ENCODE results near the gene TBC1D2B. TPM values are rescaled to one million over a fixed set of nuclear protein-coding genes. Genes with fewer than 3 reads are reported as not detected.
"Not testable (repeated sequence)": the region's sequence is repeated elsewhere in the genome, so short reads cannot be mapped to it uniquely, and the experiment has no call there.

The TBC1D2B gene
- total and polyA plus RNA-seq, 11 donors, result 5.1 to 45.2 (median 10.1) TPM

- 3 to 7% (median 4%) methylated on average over 4 of the region's 4 CpGs for WGBS, 4 donors
- DNase-seq, result peak in 1 of 5 donors; percentile 55
- Histone ChIP-seq H3K27ac (no peak overlapping the region), H3K36me3 (no peaks in the 10 kb centered on the region), H3K4me3 (no peak overlapping the region), H3K27me3 (no peaks in the 10 kb centered on the region), H3K9me3 (peaks cover 0 to 7% (median 0%) of the 10 kb centered on the region in 12 donors), H3K4me1 (peaks cover 0 to 4% (median 0%) of the 10 kb centered on the region in 12 donors)
- TF ChIP-seq, protein P1, sequence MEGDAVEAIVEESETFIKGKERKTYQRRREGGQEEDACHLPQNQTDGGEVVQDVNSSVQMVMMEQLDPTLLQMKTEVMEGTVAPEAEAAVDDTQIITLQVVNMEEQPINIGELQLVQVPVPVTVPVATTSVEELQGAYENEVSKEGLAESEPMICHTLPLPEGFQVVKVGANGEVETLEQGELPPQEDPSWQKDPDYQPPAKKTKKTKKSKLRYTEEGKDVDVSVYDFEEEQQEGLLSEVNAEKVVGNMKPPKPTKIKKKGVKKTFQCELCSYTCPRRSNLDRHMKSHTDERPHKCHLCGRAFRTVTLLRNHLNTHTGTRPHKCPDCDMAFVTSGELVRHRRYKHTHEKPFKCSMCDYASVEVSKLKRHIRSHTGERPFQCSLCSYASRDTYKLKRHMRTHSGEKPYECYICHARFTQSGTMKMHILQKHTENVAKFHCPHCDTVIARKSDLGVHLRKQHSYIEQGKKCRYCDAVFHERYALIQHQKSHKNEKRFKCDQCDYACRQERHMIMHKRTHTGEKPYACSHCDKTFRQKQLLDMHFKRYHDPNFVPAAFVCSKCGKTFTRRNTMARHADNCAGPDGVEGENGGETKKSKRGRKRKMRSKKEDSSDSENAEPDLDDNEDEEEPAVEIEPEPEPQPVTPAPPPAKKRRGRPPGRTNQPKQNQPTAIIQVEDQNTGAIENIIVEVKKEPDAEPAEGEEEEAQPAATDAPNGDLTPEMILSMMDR (IDR thresholded peaks at IDR 0.05), result peak; percentile 74 to 91 (median 86)
- TF ChIP-seq POLR2A (IDR thresholded peaks at IDR 0.05), result no peak
- intact Hi-C loops (cut with DNase I), result loop anchor here in 9 of 10 donors (1.0 to 10.0 kb wide), 7 partner anchors 36 to 458 kb away; no protein-coding TSS in a partner anchor
- ATAC-seq, result peak; percentile 63 to 85 (median 73)
Measured at GRCh38 chr15:77966540-77967234, 110.8 kb downstream of the TBC1D2B start.

DNA sequence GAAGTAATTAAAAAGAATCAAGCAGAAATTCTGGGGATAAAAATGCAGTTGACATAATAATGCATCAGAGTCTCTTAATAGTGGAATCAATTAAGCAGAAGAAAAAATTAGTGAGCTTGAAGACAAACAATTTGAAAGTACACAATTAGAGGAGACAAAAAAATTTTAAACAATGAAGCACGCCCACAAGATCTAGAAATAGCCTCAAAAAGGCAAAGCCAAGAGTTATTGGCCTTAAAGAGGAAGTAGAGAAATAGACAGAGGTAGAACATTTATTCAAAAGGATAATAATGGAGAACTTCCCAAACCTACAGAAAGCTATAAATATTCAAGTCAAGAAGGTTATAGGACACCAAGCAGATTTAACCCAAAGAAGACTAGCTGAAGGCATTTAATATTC is 113.3 kb downstream of the TBC1D2B start:
- DNase-seq (no peak), ATAC-seq (no peak)
- Histone ChIP-seq H3K9me3 (peaks cover 0 to 7% (median 0%) of the 10 kb centered on the region in 12 donors), H3K4me1 (peaks cover 0 to 5% (median 2%) of the 10 kb centered on the region in 12 donors), H3K27ac (no peak overlapping the region), H3K27me3 (no peaks in the 10 kb centered on the region), H3K36me3 (no peaks in the 10 kb centered on the region), H3K4me3 (no peak overlapping the region)
- 67 to 78% (median 73%) methylated on average over 1 of the region's 1 CpG for WGBS, 4 donors
- TF ChIP-seq, protein P1 (IDR thresholded peaks at IDR 0.05), result no peak
- TF ChIP-seq POLR2A (IDR thresholded peaks at IDR 0.05), result no peak
- intact Hi-C loops (cut with DNase I), result loop anchor here in 8 of 10 donors (2.0 to 10.0 kb wide), 6 partner anchors 33 to 461 kb away; no protein-coding TSS in a partner anchor

DNA sequence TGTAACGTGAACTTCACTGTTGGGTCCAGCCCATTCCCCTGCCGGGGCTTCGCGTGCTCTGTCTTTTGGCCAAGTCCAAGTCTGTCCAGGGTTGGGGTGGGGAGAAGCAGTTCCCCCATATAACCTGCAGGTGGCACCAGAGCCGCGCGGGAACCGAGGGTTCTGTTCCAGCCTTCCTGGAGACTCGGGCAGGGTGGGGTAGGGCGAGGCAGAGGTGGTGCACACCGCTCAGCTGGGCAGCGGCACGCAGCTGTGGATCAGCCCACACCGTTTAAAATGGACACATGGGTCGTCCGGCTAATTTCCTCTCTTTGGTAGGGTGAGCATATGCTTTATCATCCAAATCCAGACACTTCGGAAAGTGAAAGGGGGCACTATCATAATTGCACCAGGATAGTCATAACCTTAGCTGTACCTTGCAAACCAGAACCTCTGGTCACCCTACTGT is 118.1 kb downstream of the TBC1D2B start:
- TF ChIP-seq, protein P1 (IDR thresholded peaks at IDR 0.05), result peak; percentile 91 to 98 (median 96)
- no peak for TF ChIP-seq POLR2A (IDR thresholded peaks at IDR 0.05)
- DNase-seq, result peak; percentile 75 to 92 (median 77)
- intact Hi-C loops (cut with DNase I), result loop anchor here in 8 of 10 donors (1.0 to 5.0 kb wide), 4 partner anchors 149 to 283 kb away; no protein-coding TSS in a partner anchor
- H3K4me1 ChIP-seq, result peaks cover 0 to 6% (median 1%) of the 10 kb centered on the region in 12 donors
- no peak overlapping the region for H3K27ac ChIP-seq
- H3K9me3 ChIP-seq, result no peaks in the 10 kb centered on the region
- H3K27me3 ChIP-seq, result no peaks in the 10 kb centered on the region
- no peaks in the 10 kb centered on the region for H3K36me3 ChIP-seq
- ATAC-seq, result peak; percentile 81 to 99 (median 98)
- WGBS, 4 donors, result 3 to 5% (median 4%) methylated on average over 17 of the region's 17 CpGs
- peak overlapping the region in 5 of 12 donors; percentile 20 to 39 (median 35) for H3K4me3 ChIP-seq

DNA sequence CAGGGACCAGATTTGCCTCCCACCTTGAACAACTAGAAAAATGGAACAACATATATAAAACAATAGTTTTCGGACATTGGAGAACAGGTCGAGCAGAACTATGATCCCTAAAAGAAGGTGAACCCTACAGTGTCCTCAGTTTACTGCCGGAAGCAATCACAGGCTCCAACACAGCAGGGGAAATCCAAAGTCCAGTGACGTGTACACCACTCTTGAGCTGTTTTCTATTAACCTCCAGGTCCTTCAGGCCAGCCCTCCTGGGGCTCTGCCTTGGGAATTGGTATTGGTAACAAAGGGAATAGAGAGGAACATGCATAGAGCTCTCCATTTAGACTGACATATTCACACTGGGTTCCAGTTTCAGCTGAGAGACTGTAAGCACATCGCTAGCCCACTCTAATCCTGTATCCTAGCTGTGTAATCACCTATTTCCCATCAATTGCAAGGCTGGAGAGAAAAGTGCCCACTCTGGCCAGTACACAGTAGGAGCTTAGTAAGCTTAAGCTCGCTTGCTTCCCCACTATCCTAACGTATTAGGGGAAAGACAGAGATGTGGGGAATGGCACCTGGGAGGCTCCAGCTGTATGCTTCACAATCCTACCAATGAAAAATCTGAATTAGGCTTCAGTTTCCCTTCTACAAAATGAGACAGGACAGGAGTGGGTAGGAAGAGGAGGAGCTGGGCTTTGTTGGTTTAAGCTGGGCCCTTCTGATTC is 118.6 kb downstream of the TBC1D2B start:
- H3K36me3 ChIP-seq, H3K27ac ChIP-seq, DNase-seq, H3K9me3 ChIP-seq, H3K27me3 ChIP-seq, H3K4me1 ChIP-seq: not testable (repeated sequence)
- intact Hi-C loops (cut with DNase I), result loop anchor here in 8 of 10 donors (1.0 to 5.0 kb wide), 4 partner anchors 149 to 283 kb away; no protein-coding TSS in a partner anchor
- ATAC-seq, result peak in 2 of 4 donors; percentile 23 to 28
- WGBS, 4 donors, result 63 to 66% (median 65%) methylated on average over 7 of the region's 7 CpGs
- H3K4me3 ChIP-seq, result peak overlapping the region in 1 of 12 donors; percentile 35

GRCh38 chr15:77958021-77958420 is 119.5 kb downstream of the TBC1D2B start:
- H3K36me3 ChIP-seq, DNase-seq, ATAC-seq, H3K4me3 ChIP-seq, H3K4me1 ChIP-seq, H3K27me3 ChIP-seq, H3K9me3 ChIP-seq, H3K27ac ChIP-seq: not testable (repeated sequence)
- intact Hi-C loops (cut with DNase I), result loop anchor here in 7 of 10 donors (2.0 to 5.0 kb wide), 3 partner anchors 151 to 284 kb away; no protein-coding TSS in a partner anchor
- WGBS, 4 donors, result 76 to 91% (median 83%) methylated on average over 2 of the region's 2 CpGs

- 65 to 85% (median 78%) methylated on average over 5 of the region's 5 CpGs for WGBS, 4 donors
- H3K27me3 ChIP-seq; ATAC-seq; H3K9me3 ChIP-seq; DNase-seq; H3K27ac ChIP-seq; intact Hi-C loops (cut with DNase I); H3K4me3 ChIP-seq; H3K36me3 ChIP-seq; H3K4me1 ChIP-seq: not testable (repeated sequence)
Measured at GRCh38 chr15:77953926-77954325, 123.6 kb downstream of the TBC1D2B start.

- ATAC-seq; intact Hi-C loops (cut with DNase I): not testable (repeated sequence)
- 92 to 100% (median 93%) methylated on average over 2 to 4 of the region's 5 CpGs; no CpG with 5 or more reads in 1 of the 4 donors for WGBS, 4 donors
Measured at GRCh38 chr15:77952928-77953446, 124.5 kb downstream of the TBC1D2B start.

More at GRCh38 chr15:77952928-77953446, 124.5 kb downstream of the TBC1D2B start:
- H3K4me1 ChIP-seq, H3K36me3 ChIP-seq, H3K27me3 ChIP-seq, H3K27ac ChIP-seq, H3K4me3 ChIP-seq, H3K9me3 ChIP-seq, DNase-seq: not testable (repeated sequence)

All from heart left ventricle (tissue), 16 donors.